OCI-LY7 (cell line): Measurements from ENCODE around the gene TASOR2.

Experiments used
- CTCF ChIP-seq: fragments of 200-600 bp; sonication (generic); conservative IDR thresholded peaks from 2 replicates; pipeline ENCODE4 v1.5.1; 2014; ENCODE audit warnings: mild to moderate bottlenecking, antibody characterized with exemption, low read length, moderate library complexity, mixed read lengths
- EZH2phosphoT487 ChIP-seq: fragments of 200-600 bp; sonication (generic); IDR thresholded peaks from 2 replicates; pipeline ENCODE4 v1.6.1; 2018; ENCODE audit warnings: low read depth, borderline replicate concordance, mild to moderate bottlenecking, mixed run types, antibody characterized with exemption, low read length, moderate library complexity, mixed read lengths

GRCh38 chr10:5654218-5654755, 30.4 kb upstream of the TASOR2 start:
- TF ChIP-seq CTCF (no peak), EZH2phosphoT487 (no peak)
